HG03521 (cell line): ENCODE data around the gene TCOF1.

Experiments used
- ATAC-seq: cut with Tn5 transposase; IDR thresholded peaks from one replicate; pipeline ENCODE4 v1.9.1; 2021; ENCODE audit warnings: mild to moderate bottlenecking, moderate library complexity; ENCODE audit not compliant: unreplicated experiment

TCOF1 gene

DNA sequence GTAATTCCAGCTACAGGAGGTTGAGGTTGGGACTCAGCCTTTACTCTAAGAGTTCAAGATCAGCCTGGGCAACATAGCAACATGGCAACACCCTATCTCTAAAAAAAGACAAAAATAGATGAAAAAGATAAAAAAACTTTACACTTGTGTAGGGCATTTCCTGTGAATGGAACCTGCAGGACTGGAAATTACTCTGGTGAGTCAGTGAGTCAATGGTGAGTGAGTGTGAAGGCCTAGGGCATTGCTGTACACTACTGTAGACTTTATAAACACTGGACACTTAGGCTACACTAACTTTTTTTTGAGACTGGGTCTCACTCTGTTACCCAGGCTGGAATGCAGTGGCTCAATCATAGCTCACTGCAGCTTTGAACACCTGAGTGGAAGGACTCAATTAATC is 35.3 kb upstream of the TCOF1 start:
- ATAC-seq, result no peak

DNA sequence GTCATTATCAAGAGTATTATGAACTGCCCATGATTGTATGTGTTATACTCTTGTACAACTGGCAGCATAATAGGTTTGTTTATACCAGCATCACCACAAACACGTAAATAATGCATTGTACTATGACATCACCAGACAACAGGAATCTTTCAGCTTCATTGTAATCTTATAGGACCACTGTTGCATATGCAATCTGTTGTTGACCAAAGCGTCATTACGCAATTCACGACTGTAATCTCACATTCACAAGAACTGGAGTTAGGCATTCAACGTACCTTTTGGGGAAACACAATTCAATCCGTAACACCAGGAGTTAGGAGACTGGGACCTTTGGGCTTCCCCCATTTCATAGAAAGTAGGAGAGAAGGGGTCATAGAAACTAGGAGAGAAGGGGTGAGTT is 34.4 kb upstream of the TCOF1 start:
- no peak for ATAC-seq

DNA sequence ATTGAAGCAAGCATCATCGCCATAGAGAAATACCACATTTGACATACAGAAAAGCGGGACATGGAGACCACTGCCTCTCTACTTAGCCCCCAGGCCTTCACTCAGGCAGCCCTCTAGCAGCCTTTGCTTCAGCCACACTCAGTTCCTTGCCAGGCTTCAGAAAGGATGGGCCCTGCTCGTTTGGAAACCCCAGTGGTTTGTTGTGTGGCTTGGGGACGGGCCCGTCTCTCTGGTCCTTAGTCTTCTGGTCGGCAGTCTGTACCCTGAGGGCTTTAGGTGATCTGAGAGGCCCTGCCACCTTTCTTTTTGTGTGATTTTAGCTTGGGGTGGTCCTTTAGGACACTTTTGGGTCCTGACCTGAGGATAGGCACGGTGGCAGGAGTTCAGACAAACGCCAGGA is 33.7 kb upstream of the TCOF1 start:
- ATAC-seq, result no peak

DNA sequence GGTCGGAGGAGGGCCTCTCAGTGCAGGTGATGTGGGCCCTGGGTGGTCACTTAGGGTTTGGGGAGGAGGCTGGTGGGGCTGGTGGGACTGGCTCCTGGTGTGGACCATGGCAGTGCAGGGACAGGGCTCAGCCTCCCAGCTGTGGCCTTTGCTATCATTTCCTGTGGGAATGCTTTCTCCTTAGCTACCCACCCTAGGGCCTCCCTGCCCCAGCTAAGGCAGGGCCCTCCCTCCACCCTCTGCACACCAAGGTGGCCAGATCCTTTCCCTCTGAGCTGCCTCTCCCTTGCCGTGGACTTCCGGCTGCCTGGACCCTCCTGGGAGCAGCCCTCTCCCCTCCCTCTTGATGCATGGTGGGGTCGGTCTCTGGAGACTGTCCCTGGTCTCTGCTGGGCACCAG is 32.1 kb upstream of the TCOF1 start:
- ATAC-seq, result no peak

DNA sequence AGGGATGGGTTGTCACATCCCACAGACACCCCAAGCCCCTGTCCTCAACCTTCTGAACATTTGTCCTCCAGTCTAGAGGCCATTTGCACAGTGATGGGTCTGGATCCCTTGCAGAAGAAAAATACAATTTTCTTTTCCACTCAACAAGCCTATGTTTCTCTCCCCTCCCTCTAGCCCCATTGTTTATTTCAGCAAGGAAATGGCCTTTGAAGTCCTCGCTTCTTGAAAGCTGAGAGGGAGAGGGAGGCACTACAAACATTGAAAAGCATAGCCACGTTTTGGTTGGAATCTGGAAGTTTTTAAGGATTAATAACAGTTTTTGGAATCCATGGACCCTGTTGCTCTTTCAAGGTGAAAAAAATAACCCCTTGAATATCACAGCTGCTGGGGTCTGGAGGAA is 30.8 kb upstream of the TCOF1 start:
- no peak for ATAC-seq

DNA sequence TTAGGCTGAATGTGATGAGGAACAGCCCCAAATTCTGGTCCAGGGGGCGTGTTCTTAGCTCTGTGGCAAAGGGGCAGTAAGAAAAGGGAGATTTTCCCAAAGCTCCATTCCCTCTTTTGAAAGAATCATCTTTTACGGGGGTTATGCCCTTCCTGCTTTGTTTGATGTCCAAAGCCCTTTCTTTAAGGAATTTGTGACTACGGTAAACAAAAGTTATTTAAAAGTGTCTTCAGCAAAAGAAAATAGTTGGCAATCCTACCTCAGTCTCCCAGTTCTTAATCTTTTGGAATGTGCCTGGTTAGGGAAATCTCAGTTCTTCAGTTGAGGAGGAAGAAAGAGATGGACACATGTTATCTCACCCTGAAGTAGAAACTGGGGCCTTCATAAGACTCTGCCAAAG is 30.4 kb upstream of the TCOF1 start:
- no peak for ATAC-seq

DNA sequence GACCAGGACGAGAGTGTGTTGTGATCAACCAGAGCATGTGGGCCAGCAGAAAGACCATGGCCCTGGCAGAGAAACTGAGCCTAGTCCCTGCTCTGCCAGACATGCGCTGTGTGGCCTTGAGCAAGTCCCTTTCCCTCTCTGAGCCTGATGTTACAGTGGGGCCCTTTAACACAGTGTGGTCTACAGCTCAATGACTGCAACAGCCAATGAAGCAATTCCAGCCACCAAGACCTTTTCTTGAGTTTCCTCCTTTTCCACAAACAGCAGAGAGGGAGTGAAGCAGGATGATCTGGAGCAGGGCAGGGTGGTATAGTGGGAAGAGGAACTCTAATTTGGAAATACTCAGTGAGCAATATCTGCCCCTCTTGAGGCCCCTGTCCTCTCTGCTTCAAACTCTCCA is 29.0 kb upstream of the TCOF1 start:
- no peak for ATAC-seq

DNA sequence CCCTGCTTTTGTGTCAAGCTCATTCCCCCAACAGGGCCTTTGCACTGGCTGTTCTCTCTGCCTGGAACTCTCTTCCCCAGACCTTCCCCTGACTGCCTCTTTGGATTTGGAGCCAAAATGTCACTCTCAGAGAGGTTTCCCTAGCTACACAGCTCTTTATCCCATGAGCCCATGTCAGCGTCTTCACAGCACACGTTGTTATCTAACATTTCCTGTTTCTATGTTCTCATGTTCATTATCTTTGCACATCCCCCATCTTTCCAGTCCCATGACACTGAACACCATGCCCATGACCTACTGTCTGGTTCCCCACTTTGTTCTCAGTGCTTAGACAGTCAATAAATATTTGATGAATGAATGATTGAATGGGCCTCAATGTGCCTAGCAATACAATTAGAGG is 28.5 kb upstream of the TCOF1 start:
- no peak for ATAC-seq

DNA sequence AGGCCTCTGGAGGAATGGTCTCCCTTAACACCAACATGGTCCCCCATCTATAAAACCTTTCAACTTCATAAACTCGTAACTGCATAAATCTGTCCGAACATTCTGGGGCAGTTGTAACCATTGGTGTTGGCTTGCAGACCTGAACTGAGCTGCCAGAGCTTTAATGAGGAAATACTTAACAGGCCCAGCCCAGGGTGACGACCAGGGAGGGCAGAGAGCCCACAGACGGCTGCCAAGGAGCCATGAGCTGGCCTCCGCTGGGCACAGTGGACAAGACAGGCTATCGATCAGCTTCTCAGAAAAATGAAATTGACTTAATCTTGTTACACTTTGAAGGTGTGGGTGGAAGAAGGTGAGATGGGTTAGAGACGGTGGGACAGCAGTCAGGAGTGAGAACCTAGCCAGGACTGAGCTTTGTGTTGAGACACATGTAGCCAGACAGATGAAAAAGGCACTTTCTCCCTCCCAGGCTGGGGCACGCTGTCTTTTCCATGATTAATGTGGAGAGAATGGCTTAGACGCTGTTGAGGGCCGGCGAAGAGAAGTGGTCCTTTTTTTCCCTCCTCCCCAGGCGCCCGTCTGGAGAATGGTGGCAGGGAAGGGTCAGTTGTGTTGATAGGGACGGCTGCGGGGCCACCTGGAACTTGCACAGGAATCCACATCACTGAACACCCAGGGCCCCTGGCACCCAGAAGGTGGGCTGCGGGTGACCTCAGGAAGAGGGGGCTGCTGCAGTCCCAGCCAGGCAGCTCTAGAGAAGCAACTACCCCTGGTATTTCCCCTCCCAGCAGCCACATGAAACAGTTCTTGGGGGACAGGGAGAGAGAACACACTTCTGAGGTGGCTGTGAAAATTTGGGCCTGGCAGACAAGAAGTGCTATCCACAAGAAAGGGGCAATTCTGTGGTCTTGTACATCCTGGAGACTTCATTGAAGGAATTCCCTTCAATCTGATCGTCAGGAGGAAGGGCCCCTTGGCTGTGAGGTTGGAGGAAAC is 27.3 kb upstream of the TCOF1 start:
- ATAC-seq, result no peak

DNA sequence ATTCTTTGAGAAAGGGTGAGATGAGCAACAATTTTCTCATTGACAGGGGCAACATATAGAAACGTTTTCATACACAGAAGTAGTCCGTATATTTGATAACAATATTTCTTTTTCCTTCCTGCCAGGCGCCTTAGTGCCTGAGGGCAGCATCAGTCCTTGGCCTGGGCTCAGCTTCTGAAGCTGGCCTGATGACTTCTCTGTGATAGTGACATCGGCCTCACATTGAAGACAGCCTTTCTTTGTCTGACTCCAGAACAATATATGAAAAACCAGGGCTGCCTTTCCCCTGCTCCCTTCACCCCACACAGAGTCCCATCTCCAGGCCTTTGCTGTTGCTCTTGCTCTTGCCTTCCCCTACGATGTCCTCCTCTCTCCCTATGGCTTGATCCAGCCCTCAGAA is 24.1 kb upstream of the TCOF1 start:
- ATAC-seq, result no peak

DNA sequence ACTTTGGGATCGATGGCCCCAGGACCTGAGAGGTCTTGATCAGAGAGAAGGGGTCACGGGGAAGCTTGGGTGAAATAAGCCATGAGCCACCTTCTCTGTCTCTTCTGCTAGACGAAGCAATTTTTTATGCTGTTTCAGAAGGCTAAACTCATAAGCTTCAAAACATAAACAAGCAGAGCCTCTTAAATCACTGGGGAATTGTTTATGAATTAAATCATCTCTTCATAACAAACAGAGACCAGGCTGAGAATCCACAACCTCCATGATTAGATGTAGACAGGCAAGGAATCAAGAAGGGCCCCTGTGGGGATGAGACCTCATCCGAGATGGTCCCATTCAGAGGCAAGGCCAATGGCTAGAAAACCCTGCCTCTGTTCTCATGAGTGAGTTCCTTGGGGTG is 21.7 kb upstream of the TCOF1 start:
- ATAC-seq, result no peak

DNA sequence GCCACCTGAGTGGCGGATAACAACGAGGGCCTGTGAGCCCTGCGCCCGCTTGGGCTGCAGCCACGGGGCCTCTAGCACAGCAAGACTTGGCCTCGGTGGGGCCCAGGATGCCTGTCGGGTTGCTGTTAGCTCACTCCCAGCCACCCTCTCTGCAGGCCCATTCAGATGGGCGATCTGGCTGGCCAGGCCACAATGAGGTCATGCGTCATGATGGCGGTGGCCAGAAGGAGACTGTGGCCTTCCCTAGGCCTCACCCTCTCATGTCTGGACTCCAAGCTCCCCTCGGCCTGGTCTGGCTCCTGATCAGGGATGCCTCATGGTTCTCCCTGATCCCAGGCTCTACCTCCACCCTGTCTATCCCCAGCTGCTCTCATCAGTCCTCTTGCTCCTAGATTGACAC is 19.0 kb upstream of the TCOF1 start:
- no peak for ATAC-seq

DNA sequence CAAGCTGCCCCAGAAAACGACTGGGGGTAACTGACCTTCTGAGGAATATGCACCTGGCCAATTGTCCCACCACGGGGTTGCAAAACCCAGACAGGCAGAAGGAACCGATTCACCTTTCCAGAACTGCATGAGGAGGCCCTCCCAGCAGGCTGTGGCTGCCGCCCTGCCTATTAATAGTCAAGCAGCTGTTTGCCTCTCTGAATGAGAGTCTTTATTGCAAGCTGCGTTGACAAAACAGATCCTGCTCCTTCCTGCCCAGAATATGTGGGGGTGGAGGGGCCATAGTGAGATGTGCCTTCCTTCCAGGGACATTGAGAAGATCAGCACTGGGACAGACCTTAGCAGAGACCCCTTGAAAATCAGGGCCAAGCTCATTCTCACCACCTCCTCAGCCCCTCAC is 18.3 kb upstream of the TCOF1 start:
- ATAC-seq, result no peak

DNA sequence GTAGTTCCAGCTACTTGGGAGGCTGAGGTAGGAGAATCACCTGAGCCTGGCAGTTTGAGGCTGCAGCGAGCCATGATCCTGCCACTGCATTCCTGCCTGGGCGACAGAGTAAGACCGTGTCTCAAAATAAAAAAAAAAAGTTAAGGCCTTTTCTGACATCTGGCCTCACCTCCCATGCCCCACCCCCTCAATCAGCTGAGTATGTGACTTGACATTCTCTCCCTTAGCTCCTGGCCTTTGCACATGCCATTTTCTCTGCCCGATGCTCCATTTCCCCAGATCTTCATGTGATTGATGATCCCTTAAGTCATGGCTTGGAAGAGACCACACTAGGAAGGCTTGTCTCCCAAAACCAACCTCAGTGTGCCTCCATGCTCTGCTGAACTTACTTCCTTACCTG is 17.7 kb upstream of the TCOF1 start:
- no peak for ATAC-seq

DNA sequence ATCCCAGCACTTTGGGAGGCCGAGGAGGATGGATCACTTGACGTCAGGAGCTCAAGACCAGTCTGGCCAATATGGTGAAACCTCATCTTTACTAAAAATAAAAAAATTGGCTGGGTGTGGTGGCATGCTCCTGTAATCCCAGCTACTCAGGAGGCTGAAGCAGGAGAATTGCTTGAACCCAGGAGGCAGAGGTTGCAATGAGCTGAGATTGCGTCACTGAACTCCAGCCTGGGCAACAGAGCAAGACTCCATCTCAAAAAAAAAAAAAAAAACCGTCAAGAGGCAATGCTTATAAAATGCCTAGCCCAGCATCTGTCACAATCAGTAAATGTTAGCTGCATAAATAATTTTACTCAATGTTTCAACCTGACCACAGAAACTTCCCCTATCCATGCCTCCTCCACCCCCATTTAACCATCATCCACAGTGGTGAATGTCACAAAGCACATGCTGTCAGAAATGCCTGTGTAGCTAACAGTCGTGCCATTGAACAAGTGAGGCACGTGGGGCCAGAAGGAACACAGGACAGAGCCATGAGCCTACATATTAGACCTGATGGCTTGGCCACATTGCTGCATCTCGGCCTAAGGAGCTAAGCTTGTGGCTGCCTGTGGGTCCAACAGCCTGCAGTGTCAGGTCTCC is 16.8 kb upstream of the TCOF1 start:
- no peak for ATAC-seq

DNA sequence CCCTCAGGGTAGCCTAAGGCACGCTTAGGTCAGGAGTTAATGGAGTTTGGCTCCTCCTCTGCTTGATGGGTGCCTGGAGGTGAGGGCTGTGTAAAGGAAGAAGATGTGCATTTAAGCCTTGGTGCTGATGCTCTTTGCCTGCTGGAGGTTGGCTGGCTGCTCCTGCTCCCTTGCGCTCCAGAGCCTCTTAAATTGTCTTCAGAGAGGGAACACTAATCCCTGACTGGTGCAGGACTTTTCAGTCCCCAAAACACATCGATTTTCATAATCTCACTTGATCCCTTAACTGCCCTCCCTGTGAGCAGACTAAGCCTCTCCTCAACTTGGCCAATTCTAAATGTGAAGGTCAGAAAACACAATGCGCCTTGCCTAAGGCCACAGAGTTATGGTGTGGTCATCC is 16.2 kb upstream of the TCOF1 start:
- ATAC-seq, result no peak

DNA sequence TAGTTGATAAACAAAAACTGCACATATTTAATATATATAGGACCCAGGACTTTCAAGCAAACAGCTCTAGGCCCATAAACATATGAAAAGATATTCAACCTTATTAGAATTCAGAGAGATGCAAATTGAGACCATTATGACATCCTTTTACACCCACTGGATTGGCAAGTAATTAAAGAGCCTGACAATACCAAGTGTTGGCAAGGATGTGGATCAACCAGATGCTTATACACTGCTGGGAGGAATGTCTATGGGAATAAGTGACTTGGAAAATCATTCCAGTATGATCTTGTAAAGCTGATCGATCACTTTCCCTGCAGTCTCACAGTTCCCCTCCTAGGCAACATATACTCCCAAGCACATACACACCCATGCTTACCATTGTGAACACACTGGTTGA is 15.5 kb upstream of the TCOF1 start:
- ATAC-seq, result no peak

DNA sequence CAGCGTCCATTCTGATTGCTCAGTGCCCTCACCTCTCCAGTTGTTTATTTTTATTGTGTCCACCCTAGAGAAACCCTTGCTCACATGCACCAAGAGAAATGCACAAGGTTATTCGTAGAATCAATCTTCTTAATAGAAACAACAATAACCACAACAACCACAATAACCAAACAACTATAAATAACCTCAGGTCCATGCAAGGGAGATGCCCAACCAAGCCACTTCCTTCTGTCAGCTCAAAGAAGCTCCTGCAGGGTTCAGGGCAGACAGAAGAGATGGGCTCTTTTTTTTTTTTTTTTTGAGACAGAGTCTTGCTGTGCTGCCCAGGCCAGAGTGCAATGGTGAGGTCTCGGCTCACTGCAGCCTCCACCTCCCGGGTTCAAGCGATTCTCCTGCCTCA is 14.9 kb upstream of the TCOF1 start:
- ATAC-seq, result no peak

DNA sequence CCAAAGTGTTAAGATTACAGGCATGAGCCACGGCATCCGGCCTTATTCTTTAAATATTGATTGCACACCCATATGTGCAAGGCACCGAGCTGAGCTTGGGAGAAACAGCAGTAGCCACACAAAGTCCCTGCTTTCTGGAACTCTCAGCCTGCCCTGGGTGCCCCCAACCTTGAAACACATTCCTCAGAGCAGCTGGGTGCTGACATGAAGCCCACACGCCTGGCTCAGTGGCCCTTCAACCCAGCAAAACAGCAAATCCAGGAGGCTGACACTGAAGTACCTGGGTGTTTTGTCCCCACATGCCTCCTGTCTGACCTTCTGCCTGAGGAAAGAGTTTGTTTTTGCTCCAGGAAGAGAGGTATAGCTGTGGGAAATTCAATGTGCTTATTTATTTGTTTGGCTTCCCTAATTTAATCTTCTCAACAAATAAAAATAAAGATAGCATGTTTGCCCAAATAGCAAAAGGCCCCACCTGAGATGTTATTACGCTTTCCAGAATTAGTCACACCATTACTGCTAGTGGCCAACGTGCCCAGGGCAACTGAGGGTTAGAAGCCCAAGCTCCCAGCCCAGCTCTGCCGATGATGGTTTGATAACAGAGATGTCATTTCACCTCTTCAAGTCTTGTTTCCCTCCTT is 13.4 kb upstream of the TCOF1 start:
- no peak for ATAC-seq

DNA sequence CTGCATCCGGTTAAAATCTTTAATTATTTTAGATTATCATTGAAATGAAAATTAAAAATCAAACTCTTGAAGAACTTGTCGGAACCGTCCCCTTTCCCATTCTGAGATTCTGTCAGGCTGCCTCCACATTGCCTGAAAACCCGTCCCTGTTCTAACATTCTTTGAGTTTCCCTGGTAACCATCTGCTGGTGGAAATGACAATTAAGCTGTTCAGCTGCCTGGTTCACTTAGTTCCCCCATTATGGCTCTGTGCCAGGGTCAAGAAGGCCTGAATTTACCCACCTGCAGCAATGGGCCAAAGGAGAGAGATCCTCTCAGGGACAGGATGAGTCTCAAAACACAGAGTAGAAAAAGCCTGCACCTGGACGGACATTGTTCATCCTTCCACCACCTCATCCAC is 11.8 kb upstream of the TCOF1 start:
- ATAC-seq, result no peak

DNA sequence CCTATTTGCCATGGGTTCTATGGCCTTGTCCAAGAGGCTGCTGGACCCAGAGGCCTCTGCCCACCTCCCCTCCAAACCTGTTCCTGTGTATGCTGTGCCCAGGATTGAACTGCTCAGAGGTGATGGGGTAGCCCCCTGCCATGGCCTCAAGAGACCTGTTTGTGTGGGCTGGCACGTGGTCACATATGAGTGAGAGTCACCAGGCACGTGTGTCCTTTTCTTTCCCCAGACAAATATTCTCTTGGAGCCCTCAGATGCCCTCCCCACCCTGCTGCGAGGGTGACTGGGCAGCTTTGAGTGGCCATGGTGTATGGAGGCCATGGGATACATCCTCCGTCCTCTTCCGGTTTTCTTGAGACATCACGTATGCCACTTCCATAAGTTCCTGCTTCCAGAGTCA is 10.9 kb upstream of the TCOF1 start:
- no peak for ATAC-seq

DNA sequence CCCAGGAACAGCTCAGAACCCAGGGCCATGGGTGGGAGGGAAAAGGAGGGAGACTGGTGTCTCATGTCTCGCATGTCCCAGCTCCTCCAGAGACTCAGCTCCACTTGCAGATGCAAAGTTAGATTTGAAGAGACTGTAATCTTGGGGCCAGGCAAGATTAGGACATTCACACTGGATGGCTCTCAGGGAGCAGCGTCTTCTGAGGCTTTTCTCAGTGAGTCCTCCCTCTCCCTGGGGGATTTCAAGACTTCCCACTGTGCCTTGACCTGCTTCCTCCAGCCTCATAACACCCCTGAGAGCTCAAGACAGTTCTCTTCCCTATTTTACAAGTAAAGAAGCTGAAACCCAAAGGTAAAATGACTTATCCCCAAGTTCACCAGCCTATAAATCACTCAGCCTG is 10.5 kb upstream of the TCOF1 start:
- no peak for ATAC-seq
